DMS 273 treated with DMSO at 0.1 percent for 48 hours (cell line): ENCODE results near the gene PKLR.
"Not testable (repeated sequence)": the region's sequence is repeated elsewhere in the genome, so short reads cannot be mapped to it uniquely, and the experiment has no call there.

Experiments
- DNase-seq: peaks from one replicate; lab custom pipeline; 2025; lab: John Stamatoyannopoulos, UW

Gene PKLR

DNA sequence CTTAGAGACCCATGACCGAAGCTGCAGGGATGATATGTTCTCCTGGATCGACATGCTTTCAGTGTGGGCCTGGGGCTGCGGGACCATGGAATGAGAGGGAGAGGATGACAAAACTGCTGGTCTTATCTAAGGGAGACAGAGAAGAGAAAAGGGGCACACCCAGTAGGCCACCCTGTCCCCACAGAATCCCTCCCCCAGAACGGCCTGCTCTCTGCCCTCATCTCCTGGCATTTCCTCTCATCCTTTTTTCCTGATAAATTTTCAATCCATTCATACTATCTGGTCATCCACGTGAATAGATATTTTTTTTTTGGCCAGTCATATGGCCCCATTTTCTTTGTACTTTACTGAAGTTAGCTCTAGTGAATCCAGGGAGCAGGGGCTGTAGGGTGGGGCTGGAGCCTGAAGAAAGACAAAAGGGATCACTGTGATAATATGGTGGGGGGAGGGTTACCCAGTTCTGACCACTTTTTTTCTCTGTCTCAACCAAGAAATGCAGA is at the start of gene PKLR:
Gene PKLR, minus strand, starts transcription at position 97 of the 500 bp plus-strand sequence. Its CDS starts 43 bp downstream, at position 54.
- DNase-seq: no peak

DNA sequence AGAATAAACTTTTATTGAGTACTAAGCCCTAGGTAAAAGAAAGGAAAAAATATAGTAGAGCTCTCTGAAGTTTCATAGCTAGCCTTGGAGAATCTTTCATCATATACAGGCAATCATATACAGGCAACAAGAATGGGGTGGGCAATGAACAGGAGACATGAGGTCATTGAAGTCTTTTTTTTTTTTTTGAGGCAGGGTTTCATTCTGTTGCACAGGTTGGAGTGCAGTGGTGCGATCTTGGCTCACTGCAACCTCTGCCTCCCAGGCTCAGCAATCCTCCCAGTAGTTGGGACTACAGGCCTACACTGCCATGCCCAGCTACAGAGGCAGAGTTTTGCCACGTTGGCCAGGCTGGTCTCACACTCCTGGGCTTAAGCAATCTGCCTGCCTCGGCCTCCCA is 41.6 kb upstream of the PKLR start:
- no peak for DNase-seq

DNA sequence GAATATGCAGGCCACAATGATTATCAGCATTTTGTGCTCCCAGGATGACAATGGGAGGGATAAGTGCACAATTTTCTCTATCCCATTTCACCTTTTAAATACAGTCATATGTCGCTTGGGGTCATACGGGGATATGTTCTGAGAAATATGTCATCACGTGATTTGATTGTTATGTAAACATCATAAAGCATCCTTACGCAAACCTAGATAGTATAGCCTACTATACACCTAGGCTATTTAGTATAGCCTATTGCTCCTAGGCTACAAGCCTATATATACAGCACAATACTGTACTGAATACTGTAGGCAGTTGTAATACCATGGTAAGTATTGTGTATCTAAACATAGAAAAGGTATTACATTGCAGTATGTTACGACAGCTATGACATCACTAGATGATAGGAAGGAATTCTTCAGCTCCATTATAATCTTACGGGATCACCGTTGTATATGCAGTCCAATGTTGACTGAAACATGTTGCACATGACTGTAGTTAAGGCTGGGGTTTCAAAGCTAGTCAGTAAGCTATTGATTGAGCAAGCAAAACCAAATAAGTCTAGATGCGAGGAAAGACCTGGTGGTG is 38.4 kb upstream of the PKLR start:
- DNase-seq: no peak

DNA sequence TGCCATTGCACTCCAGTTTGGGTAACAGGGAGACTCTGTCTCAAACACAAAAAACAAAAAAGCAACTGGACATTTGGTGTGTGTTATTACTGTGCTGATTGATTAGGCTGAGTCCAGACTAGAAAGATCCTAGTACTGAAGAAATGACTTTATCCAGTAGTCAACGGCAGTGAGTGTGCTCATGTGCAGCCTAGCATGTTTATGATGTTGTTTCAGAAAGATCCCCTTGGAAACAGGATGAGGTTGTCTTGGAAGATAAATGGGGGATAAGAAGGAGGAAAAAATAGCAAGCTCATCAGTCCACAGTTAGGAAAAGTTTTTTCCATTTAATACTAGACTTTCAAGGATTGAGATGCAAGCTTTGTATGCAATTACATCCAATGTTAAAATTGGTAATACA is 33.7 kb upstream of the PKLR start:
- no peak for DNase-seq

DNA sequence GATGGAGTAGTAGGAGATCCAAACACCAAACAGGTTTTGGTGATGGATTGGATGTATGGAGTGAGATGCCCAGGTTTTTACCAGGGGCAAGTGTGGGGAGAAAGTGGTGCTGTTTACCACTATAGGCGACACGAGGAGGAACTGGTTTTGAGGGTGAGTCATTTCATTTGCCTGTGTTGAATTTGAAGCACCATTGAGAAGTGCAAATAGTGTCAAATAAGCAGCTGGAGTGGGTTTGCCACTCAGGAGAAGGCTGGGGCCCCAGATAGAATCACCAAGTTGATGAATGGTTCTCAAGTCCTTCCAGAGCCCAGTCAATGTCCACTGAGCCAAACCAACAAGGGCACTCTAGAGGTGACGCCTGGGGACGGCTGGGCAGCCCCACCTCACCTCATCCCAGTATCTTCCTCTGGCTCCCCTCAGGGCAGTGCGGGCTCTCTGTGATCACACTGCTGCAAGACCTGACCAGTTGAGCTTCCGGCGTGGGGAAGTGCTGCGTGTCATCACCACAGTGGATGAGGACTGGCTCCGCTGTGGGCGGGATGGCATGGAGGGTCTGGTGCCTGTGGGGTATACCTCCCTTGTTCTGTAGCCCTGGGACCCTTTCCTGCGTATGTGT is 28.9 kb upstream of the PKLR start:
- no peak for DNase-seq

DNA sequence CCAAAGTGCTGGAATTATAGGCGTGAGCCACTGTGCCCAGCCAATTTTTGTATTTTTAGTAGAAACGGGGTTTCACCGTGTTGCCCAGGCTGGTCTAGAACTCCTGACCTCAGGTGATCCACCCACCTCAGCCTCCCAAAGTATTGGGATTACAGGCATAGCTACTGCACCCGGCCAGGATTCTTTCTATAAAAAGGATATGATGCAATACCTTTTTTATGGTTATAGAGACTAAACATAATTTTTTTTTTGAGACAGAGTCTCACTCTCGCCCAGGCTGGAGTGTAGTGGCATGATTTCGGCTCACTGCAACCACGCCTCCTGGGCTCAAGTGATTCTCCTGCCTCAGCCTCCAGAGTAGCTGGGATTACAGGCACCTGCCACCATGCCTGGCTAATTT is 27.6 kb upstream of the PKLR start:
- not testable (repeated sequence) for DNase-seq

DNA sequence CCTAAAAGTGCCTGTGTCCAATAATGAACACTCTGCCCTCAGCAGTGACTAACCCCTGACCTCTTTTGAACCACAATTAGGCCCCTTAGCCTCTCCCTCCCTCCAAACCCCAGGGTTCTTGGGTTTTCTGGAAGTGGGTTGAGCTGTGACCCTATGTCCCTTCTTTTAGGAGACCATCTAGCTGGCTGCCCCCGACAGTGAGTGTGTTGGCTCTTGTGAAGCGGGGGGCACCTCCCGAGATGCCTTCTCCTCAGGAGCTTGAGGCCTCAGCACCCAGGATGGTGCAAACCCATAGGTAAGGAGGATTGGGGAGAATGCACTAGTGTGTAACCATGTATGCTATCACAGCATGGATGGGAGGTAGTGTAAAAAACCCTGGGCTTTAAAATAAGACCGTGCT is 26.7 kb upstream of the PKLR start:
- DNase-seq: no peak

DNA sequence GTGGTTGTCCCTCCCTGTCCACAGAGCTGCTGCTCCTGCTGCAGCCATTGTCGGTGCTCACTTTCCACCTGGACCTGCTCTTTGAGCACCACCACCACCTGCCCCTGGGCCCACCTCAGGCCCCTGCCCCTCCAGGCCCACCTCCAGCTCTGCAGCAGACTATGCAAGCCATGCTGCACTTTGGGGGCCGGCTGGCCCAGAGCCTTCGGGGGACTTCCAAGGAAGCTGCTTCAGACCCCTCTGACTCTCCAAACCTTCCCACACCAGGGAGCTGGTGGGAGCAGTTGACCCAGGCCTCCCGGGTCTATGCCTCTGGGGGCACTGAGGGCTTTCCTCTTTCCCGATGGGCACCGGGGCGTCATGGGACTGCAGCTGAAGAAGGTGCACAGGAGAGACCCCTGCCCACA is 25.4 kb upstream of the PKLR start:
- no peak for DNase-seq

DNA sequence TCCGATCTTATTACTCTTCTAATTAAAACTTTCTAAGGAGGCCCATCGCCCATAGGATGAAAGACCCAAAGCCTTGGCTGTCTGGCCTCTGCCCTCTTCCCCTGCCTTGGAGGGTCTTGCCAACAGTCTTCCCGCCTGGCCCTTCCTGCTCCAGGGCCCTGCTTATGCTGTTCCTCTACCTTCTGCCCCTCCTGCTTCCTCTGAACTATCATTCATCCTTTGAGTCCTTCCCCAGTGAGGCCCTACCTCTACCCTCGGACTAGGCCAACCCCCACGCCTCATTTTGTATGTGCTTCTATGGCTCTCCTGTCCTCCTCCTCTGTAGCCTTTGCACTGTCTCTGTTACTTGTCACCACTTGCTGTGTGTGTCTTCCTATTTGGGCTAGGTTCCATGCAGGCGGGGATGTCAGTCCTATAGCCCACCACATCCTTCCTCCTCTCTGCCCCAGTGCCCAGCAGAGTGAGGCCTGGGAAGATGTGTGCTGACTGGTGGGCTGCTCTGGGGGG is 24.8 kb upstream of the PKLR start:
- no peak for DNase-seq

DNA sequence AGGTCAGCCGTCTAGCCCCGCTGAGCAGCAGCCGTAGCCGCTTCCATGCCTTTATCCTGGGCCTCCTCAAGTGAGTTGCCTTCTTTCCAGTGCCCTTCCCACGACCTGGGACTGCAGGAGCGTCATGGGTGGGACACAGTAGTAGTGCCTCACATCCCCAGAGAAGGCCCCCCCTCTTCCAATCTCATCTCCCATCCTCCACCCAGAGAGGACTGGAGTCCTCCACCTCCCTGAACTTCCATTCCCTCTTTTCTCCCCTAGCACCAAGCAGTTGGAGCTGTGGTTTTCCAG is 24.3 kb upstream of the PKLR start:
- no peak for DNase-seq

DNA sequence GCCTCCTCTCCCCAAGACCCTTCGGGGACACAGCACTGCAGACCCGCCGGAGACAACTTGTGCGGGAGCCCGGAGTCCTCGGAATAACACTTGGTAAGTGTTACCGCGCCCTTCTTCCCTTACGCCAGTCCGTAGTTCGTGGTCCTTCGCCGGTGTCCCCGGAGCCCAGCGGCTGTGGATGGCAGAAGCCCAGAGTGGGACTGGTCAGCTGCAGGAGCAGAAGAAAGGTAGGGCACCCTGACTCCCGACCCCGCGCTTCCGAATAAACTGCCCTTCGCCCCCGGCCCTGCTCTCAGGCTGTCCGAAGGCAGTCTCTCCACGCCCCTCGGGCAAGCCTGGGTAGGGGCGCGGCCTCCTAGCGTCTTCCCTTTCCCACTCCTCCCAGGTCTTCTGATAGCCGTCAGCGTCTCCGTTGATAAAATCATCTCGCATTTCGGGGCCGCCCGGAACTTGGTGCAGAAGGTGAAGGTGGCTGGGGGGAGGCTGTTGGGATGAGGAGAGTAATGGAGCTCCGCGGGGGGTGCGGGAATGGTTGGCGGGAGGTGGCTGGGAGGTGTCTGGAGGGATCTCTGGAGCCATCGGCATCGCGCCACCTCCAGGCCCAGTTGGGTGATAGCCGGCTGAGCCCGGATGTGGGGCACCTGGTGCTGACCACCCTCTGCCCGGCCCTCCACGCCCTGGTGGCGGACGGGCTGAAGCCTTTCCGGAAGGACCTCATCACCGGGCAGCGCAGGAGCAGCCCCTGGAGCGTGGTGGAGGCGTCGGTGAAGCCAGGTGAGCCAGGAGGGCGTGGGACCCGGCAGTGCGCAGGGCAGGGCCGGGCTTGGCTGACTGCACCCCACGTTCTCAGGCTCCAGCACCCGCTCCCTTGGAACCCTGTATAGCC is 23.7 kb upstream of the PKLR start:
- DNase-seq: peak; percentile 60

DNA sequence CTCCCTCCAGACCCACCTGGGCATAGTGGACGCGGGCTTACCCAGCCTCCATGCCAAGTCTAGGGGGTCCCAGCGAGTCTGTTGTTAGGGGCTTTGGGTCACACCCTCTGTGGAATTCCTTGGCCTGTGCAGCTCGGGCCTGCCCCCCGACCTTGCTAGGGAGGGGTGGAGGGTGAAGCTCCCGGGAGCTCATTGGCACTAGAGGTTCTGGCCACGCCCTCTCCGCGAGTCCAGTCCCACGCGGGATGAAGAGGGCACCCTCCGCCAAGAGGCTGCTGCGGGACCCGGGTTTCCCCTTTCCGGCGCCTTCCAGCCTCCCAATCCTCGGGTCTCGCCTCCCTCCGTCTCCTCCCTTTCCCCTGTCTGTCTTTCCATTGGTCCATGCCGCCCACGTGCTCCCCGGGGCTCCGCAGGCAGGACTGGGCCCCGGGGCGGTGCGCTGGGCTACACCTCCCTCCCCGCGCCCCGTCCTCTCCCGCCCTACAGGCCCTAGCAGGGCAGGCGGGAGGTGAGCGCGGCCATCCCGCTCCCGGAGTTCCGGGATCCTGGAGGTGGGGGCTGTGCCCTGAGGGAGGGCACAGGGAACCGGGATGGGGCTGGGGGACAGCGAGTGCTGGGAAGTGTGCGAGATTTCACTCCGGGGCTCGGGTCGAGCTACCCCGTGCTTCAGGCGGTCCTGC is 22.9 kb upstream of the PKLR start:
- peak; percentile 96 for DNase-seq

DNA sequence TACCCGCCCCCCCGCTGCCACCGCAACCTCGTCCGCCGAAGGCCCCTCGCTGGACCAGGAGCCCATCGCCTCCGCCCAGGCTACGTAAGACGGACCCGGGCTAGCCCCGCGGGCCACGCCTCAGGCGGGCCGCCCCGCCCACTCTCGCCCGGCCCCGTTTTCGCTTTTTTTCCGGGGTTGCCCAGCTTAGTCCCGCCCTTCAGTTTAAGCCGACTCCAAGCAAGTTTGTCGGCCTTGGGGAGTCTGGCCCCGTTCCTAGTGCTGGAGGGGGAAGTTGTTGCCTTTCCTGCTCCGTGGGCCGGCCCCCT is 22.4 kb upstream of the PKLR start:
- peak; percentile 68 for DNase-seq

DNA sequence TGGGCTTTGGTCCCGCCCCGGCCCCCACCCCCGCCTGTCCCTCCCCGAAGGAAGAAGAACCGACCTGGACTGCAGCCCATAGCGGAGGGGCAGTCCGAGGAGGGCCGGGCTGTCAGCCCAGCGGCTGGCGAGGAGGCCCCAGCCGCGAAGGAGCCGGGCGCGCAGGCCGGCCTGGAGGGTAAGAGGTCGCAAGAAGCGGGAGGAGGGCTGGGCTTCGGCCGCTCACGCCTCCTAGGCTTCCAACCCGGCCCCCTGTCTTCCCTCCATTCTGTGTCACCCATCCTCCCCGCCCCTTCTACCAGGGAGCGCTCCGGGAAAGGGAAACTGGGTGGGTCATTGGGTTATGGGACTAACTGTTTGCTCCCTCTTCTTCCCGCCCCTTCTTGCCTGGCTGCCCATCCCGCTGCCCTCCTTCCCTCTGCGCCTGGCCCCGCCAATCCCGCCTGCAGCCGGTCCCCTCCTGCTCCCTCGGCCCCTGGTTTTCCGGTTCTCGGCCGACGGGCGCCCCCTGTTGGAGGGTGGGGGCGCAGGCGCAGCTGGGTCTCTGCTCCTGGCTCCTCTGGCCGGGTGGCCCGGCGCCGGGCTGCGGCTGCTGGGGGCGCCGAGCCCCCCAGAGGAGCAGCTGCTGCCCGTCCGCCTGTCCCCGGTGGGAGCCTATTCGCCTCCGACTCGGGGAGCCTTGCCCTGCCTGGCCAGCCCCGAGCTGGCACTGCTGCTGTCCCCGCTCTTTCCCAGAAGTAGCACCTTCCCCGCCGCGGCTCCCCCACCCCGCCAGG is 21.9 kb upstream of the PKLR start:
- DNase-seq: peak; percentile 85

DNA sequence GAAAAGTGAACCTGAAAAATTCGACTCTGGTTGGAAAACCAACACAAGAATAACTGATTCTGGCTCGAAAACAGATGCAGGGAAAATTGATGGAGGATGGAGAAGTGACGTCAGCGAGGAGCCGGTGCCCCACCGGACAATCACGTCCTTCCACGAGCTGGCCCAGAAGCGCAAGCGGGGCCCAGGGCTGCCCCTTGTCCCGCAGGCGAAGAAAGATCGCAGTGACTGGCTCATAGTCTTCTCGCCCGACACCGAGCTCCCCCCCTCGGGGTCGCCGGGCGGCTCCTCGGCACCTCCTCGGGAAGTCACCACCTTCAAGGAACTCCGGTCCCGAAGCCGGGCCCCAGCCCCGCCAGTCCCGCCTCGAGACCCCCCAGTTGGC is 21.3 kb upstream of the PKLR start:
- DNase-seq: no peak

DNA sequence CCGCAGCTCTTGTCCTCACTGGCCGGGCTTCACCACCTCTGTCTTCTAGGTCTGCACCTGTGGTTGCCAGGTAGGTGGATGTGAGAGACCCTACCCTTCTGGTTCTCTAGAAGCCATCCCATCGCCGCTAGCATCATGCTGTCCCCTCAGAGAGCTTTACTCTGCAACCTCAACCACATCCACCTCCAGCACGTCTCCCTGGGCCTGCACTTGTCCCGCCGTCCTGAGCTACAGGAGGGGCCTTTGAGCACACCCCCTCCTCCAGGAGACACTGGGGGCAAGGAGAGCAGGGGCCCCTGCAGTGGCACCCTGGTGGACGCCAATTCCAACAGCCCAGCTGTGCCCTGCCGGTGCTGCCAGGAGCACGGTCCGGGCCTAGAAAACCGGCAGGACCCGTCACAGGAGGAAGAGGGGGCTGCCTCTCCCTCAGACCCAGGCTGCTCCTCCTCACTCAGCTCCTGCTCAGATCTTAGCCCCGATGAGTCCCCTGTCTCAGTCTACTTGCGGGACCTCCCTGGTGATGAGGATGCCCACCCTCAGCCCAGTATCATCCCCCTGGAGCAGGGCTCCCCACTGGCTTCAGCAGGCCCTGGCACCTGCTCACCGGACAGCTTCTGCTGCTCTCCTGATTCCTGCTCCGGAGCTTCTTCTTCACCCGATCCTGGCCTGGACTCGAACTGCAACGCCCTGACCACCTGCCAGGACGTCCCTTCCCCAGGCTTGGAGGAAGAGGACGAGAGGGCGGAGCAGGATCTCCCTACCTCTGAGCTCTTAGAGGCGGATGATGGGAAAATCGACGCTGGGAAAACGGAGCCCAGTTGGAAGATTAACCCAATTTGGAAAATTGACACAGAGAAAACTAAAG is 20.6 kb upstream of the PKLR start:
- DNase-seq: no peak

DNA sequence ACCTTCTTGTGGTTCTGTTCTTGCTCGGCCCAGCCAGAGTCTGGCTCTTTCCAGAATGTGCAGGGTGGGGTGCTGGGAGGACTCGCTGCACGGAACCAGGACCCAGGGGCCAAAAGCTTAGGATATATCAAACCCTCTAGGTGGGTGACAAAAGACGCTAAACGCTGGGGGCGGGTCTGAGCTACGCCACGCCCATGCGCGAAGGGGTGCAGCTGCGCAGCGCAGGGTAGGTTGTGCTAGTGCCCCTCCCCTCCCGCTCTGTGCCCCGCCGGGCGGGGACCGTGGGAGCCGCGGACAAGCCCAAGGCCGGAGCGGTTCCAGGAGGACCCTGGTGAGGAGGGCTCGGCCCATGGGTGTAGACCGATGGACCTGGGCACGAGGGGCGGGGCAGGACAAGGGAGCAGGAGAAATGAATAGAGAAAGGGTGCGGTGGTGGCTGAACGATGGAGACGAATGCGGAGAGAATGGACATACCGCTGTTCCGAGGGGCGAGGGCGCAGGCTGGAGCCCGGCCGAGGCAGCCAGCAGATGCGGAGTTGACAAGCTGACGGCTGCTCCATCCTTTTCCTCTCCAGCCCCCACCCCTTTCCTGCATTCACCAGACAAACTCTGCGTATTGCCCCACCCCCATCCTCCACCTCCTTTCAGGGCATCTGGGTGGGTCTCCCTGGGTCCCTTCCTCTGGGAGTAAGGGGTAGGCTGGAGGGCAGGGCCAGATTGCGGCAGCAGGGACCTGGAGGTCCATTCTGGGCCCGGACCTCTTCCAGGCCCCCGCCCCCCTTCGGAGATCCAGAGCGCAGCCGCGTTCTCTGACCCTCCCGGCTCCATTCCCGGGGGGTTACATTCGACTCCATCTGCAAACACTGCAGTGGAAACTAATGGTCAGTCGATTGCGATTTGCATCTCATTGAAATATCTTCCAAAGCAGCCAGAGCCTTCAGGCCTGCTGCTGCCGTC is 19.7 kb upstream of the PKLR start, which contains the start of gene RUSC1:
Gene RUSC1, plus strand, starts transcription at position 234 of the 957 bp plus-strand sequence. CDS start 880 bp downstream, outside the sequence.
- DNase-seq: no peak

DNA sequence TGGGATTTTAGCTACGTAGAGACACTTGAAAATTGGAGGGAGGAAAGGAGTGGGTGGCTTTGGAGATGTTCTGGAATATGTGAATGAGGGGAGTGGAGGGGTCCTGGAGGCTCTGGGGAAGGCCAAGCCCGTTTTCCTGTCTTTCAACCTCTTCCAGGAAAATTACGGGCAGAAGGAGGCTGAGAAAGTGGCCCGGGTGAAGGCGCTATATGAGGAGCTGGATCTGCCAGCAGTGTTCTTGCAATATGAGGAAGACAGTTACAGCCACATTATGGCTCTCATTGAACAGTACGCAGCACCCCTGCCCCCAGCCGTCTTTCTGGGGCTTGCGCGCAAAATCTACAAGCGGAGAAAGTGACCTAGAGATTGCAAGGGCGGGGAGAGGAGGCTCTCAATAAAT is 19.0 kb upstream of the PKLR start:
- no peak for DNase-seq

DNA sequence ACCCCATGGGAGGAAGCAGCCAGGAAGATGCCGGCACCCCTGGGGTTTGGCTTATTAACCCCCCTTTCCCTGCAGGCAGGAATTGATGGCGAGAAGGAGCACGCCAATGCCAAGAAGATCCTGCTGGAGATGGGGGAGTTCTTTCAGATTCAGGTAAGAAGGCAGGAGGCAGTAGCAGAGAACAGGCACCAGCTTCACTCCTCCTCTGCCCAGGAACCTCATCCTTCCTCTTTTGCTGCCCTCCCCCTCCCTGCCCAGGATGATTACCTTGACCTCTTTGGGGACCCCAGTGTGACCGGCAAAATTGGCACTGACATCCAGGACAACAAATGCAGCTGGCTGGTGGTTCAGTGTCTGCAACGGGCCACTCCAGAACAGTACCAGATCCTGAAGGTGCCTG is 18.3 kb upstream of the PKLR start:
- DNase-seq: no peak

DNA sequence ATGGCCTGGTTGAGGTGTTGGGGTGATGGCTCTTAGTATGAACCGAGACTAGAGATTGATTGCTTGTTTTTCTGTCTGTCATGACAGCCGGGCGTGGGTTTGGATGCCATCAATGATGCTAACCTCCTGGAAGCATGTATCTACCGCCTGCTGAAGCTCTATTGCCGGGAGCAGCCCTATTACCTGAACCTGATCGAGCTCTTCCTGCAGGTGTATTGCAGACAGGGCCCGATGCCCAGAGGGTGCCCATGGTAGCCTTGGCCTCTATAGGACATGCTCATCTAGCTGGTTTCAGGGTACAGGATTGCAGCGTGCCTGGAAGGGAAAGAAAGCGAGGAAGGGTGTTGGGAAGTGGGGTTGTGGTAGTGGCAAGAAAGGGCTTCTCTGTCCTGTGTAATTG is 16.8 kb upstream of the PKLR start:
- DNase-seq: no peak
